ENCODE results near the gene KDM4B.
A peak's percentile ranks its signal among the peaks of the same experiment; 100 is the strongest.
"Not testable (repeated sequence)": the region's sequence is repeated elsewhere in the genome, so short reads cannot be mapped to it uniquely, and the experiment has no call there.

Gene KDM4B

GRCh38 chr19:5150902-5151741 lies 182.2 kb downstream of the KDM4B start:
- no peak for DNase-seq (ENCODE audit: low spot score)

GRCh38 chr19:5152013-5152763 lies 183.3 kb downstream of the KDM4B start:
- no peak for DNase-seq (ENCODE audit: low spot score)

- no peak for DNase-seq (ENCODE audit: low spot score)
Measured at GRCh38 chr19:5152767-5153532, 184.0 kb downstream of the KDM4B start.

GRCh38 chr19:5153601-5154128 lies 184.8 kb downstream of the KDM4B start:
- DNase-seq (ENCODE audit: low spot score) = no peak

- peak; percentile 68 for DNase-seq (ENCODE audit: low spot score)
Measured at GRCh38 chr19:5154129-5154798, 185.4 kb downstream of the KDM4B start.

GRCh38 chr19:5154799-5155426 lies 186.0 kb downstream of the KDM4B start:
- DNase-seq (ENCODE audit: low spot score) = no peak

GRCh38 chr19:5155586-5156210 lies 186.8 kb downstream of the KDM4B start:
- no peak for DNase-seq (ENCODE audit: low spot score)

- no peak for DNase-seq (ENCODE audit: low spot score)
Measured at GRCh38 chr19:5156231-5156986, 187.5 kb downstream of the KDM4B start.

GRCh38 chr19:5157186-5157585 lies 188.3 kb downstream of the KDM4B start:
- no peak for DNase-seq (ENCODE audit: low spot score)

GRCh38 chr19:5158549-5159134 lies 189.7 kb downstream of the KDM4B start:
- DNase-seq (ENCODE audit: low spot score) = not testable (repeated sequence)

GRCh38 chr19:5160158-5160795 lies 191.4 kb downstream of the KDM4B start:
- not testable (repeated sequence) for DNase-seq (ENCODE audit: low spot score)

GRCh38 chr19:5164845-5165696 lies 196.2 kb downstream of the KDM4B start:
- not testable (repeated sequence) for DNase-seq (ENCODE audit: low spot score)

- no peak for DNase-seq (ENCODE audit: low spot score)
Measured at GRCh38 chr19:5165697-5166019, 196.7 kb downstream of the KDM4B start.

GRCh38 chr19:5166262-5166661 lies 197.3 kb downstream of the KDM4B start:
- DNase-seq (ENCODE audit: low spot score) = no peak

- peak; percentile 55 for DNase-seq (ENCODE audit: low spot score)
Measured at GRCh38 chr19:5170329-5170745, 201.4 kb downstream of the KDM4B start.

- no peak for DNase-seq (ENCODE audit: low spot score)
Measured at GRCh38 chr19:5171711-5172110, 202.8 kb downstream of the KDM4B start.

- no peak for DNase-seq (ENCODE audit: low spot score)
Measured at GRCh38 chr19:5172859-5173630, 204.1 kb downstream of the KDM4B start.

All from NAMALWA (cell line).